ENCODE measurements around the gene CNPY1.
"Not testable (repeated sequence)": the region's sequence is repeated elsewhere in the genome, so short reads cannot be mapped to it uniquely, and the experiment has no call there.

Gene CNPY1

DNA sequence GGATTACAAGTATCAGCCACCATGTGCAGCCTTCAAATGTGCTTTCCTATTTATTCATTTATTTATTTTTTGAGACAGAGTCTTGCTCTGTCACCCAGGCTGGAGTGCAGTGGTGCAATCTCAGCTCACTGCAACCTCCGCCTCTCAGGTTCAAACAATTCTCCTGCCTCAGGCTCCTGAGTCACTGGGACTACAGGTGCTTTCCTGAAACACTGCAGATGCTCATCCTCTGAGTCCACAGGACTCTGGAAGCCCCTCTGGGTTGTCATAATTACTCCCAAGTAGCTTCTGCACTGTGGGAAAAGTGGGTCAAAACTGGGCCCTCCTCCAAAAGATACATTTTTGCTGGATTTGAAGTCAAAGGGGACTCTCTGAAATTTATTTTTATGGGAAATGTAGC lies at the start of gene CNPY1:
CNPY1 (minus strand) TSS at position 111 of the 400 bp plus-strand sequence. CDS start 630 bp downstream, outside the sequence.
- not testable (repeated sequence) for DNase-seq

DNA sequence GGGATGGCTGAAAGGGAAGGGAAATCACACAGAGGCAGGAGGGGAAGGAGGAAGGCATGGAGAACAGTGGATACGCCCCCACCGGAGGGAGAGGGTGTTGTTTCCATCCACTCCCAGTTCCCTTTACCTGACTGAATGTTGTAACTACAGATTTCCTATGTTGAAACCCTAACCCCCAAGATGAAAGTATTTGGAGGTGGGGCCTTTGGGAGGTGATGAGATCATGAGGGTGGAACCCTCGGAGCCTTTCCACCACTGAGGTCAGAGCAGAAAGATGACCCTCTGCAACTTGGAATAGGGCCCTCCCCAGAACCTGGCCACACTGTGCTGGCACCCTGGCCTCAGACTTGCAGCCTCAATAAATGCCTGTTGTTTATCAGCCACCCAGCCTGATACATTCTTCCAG lies 48.6 kb upstream of the CNPY1 start:
- no peak for DNase-seq

DNA sequence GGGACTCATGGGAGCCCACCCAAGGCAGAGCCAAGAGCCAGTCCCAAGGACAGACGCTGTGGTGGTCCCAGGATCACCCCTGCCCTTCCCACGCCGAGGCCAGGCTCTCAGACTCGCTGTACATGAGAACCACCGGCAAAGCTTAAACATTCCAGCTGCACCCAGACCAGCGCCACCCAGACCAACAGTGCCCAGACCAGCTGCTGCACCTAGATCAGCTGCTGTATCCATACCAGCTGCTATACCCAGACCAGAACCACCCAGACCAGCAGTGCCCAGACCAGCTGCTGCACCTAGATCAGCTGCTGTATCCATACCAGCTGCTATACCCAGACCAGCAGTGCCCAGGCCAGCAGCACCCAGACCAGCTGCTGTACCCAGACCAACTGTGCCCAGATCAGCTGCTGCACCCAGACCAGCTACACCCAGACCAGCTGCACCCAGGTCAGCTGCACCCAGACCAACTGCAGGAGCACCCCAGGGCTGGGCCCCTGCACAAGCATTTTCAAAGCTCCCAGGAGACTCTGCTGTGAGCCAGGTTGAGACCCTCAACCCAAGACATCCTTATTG lies 47.9 kb upstream of the CNPY1 start:
- no peak for DNase-seq

DNA sequence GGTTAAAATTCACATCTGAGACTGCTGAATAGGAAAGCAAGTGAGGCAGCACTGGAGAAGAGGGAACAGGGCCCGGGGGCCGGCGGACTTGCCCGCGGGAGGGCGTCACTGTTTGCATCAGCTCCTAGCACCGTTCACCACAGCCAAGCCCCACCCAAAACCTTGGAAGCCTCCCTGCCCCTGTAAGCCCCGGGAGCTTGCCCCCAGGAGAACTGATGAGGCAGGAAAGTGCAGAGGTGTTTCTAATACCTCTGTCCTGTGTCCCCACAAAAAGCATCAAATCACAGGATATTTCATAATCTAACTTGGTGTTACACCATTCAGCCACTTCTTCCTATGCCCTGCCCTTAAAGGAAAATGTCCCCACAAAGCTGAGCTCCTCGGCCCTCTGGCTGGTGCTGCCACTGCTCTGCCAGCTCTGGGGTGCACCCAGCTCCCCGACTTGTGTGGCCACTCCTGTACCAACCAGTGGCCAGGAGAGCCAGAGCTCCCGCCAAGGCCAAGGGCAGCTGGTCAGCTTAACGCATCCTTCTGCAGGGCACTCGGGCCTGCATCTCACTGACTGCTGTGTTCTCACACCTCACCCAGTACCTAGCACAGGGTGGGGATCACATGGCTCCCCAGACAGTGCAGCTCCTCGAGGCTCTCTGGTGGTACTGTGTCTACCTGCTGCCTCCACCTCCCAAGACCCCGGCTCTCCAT lies 47.3 kb upstream of the CNPY1 start:
- no peak for DNase-seq

DNA sequence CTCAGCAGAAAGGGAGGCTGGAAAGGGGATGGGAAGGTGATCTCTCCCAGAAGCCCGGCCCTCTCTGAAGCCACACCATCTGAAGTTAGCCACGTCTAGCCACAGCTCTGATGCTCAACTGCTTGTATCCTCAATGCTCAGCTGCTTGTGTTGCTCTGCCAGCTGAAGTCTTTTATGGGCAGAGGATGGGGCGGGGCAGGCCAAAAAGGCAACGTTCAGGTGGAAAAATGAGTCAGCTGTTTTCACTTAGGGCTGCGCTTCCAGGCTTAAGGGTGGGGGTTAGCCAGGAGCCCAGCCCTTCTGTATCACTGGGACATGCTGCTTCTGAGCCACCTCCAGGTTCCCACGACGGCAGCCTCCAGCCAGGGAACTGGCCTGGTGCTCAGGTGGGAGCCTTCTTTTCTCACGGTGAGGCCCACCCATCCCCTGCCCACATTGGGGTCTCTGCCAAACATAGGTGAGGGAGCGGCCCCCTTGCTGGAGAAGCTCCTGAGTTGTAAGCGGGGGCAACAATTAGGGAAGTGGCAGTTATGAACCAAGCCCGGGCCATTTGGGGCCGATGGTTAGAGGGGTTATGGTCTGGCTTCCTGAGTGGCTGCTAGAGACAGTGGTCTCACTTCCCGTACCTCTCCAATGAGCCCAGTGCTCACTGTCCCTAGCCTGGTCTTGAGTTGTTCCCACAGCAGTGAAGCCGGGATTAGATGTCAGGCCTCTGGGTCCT lies 44.9 kb upstream of the CNPY1 start:
- no peak for DNase-seq

DNA sequence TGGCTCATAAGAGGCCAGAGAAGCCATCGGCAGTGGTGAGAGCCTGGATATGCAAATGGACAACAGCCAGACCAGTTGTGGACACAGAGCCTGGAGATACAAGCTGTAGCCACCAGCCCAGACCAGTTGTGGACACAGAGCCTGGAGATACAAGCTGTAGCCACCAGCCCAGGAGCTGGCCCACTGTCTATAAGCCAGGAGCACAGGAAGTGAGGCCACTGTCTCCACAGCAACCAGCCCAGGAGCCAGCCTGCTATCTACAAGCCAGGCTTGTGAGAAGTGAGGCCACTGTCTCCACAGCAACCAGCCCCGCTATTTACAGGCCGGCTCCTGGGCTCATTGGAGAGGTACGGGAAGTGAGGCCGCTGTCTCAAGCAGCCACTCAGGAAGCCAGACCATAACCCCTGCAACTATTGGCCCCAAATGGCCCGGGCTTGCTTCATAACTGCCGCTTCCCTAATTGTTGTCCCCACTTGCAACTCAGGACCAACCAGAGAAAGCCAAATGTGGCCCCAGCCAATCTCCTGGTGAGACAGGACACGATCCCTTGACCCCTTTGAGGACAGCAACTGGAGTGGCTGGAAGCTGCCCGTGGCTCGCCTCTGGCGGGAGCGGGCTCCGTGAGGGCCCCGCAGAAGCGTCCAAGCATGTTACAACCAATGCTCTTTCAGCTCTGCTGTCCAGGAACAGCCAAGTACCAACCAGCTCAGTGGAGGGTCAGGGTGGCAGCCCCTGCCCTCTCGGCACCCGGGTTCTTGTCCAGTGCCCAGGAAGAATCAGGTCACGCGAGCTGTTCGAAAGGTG lies 44.1 kb upstream of the CNPY1 start:
- DNase-seq, result no peak

DNA sequence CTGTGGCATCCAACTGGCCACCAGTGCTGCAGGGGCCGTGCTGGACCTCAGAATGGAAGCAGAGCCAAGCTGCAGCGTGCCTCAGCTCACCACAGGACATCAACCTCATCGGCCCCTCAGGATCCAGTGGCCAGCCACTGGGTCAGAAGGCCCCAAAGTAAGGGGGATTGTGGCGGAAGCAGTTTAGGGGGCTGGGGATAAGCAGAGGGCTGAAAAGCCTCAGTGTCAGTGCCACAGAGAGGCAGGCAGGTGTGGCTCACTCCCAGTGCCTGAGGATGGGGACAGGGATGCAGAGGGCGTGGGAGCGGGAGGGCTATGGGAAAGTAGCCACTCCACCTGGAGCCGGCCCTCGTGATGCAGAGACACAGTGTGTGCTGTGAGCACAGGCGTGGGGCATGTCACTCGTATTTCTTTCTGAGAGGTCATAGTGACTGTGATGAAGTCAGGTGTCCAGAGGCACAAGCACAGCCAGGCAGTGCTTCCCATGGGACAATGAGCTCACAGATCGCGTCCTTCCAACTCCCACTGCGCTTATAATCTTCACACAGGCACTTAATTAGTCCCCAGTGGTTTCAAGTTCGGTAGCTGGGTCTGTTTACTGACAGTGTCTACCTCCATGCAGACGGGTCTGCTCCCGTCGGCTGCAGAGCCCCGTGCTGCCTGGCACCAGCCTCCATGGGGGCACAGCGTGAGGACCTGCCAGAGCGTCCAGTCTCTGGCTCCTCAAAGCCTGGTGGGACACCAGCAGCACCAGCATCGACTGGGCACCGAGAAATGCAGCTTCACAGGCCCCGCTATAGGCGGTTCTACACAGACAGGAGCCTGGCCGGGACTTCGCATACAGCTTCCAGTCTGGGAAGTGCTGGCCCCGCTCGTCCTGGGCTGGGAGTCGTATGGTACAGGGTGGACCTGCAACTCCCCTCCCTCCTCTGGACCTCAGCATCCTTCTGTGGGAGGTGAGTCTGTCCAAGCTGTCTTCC lies 42.9 kb upstream of the CNPY1 start:
- DNase-seq, result no peak

DNA sequence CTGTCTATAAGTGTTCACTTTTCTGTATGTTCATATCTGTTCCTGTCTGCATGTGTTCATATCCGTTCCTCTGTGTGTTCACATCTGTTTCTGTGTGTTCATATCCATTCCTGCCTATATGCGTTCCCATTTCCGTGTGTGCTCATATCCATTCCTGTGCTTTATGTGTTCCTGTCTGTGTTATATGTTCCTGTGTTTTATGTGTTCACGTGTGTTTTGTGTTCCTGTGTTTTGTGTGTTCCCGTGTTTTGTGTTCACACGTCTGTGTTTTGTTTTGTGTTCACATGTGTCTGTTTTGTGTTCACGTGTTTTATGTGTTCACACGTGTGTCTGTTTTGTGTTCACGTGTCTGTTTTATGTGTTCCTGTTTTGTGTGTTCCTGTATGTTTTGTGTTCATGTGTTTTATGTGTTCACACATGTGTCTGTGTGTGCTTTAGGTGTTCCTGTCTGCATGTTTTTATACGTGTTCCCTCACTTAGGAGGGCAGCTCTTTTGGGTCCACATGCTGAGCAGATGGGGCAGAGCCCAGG lies 42.2 kb upstream of the CNPY1 start:
- DNase-seq, result no peak

DNA sequence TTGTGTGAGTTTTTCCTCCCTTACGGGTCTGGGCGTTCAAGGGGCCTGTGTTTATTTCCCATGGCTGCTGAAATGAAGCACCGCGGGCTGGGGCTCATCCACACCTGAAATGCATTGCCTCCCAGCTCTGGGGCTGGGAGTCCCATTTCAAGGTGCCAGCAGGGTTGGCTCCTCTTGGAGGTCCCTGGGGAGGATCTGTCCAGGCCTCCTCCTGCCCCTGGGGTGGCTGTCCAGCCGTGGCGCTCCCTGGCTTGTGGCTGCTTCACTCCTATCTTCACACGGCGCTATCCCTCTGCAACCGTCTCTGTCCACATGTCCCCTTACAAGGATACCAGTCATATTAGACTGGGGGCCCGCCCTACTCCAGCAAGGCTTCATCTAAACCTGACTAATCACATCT lies 41.1 kb upstream of the CNPY1 start:
- no peak for DNase-seq

DNA sequence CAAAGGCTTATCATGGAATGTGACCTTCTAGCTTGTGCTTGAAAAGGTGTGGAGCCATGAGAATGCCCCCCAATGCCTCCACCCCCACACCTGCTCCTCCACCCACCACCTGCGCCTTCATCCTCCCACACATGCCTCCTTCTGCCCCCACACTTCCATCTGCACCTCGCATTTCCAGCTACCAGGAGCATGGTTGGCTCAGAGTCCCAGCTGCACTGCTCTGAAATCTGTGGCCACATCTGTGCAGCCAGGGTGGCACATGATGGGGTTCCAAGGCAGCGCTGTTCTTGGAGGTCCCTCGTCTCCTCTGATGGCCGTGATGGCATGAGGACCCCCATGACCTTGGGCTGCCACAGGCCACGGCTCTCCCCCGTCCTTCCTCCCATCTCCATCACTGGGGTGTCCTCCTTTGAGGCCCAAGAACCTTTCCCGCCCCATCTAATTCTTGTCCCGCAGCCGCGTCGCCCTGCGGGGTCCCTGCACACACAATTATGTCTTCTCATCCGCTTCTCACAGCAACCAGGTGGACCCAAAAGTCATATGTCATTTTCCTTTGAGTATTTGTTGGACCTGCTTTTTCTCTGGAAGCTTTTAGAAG lies 40.6 kb upstream of the CNPY1 start:
- DNase-seq, result no peak

DNA sequence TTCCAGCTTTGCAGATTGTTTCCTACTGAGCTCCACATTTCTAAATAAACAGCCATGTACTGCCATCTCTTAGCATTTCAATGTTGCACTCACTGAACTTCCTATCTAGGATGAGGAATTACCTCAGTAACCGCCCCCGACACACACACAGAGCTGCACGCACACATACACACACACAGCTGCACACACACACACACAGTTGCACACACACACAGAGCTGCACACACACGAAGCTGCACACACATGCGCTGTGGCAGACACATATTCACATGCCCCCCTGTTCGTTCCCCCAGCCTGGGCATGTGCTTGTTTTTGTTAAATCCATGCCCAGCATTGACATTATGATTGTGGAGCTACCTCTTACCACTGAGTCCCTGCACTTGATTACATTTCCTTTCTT lies 39.6 kb upstream of the CNPY1 start:
- no peak for DNase-seq

DNA sequence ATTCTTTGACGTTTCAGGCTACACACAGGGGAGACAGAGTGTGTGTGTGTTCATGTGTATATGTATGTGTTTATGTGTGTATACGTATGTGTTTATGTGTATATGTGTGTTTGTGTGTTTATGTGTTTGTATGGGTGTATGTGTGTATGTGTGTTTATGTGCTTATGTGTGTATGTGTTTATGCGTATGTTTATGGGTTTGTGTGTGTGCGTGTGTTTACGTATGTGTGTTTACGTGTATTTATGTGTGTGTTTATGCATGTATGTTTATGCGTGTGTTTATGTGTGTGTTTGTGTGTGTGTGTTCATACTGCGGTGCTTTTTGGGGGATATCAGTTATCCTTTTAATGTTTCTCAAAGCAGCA lies 39.2 kb upstream of the CNPY1 start:
- DNase-seq, result no peak

DNA sequence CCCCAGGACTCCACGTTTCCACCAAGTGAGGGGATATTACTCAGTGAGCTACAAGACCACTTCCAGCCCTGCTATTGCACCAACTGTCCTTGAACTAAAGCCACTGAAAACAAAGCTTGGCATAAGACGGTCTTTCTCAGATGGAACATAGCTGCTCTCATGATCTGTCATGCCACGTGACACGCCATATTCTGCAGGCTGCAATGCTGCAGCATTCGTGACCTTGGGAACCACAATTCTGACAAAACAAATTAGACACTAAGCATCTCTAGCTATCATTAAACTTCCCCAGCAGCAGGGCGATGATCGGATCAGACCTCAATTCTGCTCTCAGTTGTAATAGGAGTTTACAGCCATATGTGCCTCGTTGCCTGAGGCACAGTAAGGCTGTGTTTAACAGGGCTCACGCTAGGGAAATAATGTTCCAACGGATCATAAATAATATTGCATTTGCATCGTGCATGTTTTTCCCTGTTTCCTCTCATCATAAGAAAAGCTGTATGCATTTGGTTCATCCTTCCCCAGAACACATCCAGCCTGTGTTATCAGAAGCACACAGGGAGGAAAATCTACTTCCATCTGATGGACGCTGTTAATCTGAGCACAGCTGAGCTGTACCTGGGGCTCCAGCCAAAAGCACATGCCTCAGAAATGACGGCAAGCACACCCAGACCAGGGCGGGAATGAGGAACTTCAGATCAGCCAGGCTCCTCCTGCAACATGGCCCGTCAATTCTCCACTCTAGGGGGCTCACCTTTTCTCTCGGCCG lies 38.6 kb upstream of the CNPY1 start:
- DNase-seq, result no peak

DNA sequence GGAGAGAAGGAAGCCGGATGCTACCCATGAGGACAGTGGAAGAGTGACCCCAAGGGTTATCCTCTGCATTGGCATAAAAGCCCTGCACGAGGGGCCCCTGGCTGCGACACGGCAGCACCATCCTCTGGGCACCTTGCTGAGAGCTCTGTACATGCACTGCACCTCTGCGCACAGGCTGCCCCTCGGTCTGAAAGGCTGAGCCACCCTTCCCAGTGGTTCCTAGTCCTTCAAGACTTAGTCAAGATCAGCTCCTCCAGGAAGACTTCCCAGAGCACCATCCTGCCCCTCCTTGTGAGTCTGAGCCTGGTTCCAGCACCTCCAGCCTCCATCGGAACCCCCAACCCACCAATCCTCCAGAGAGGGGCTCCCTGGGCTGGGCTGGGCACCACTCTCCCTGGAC lies 37.9 kb upstream of the CNPY1 start:
- no peak for DNase-seq

DNA sequence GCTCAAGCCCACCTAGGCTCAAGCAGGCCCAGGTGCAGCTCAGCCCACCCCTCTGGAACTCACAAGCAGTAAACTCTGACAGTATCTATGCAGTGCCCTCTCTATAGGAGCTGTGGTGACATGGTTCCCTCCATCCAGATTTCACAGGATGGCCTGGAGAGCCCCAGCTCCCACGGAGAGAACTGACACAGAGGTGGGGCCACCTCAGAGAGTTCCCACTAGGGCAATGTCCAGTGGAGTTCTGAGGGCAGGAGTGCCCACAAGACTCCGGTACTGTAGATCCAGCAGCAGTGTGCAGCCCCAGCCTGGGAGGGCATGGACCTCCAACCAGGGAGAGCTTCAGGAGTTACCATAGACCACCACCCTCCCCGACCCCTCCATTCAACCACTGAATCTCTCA lies 37.3 kb upstream of the CNPY1 start:
- DNase-seq, result no peak

DNA sequence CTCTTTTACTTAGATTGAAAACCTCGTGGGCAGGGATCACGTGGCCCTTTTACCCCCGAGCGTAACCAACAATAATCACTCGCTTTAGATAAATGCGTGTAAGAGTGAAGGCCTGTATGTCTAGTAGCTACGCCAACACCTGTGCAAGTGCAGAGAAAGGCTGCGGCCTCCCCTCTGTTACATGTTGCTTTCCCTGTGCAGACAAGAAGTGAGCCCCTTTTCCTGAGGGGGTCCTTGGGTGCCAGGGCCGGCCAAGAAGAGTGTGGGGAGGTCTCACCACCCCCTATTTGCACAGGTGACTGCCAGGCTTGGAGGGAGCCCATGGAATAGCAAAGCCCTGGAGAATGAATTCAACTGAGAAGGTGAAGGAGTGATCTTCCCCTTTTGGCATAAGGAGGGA lies 35.6 kb upstream of the CNPY1 start:
- no peak for DNase-seq

DNA sequence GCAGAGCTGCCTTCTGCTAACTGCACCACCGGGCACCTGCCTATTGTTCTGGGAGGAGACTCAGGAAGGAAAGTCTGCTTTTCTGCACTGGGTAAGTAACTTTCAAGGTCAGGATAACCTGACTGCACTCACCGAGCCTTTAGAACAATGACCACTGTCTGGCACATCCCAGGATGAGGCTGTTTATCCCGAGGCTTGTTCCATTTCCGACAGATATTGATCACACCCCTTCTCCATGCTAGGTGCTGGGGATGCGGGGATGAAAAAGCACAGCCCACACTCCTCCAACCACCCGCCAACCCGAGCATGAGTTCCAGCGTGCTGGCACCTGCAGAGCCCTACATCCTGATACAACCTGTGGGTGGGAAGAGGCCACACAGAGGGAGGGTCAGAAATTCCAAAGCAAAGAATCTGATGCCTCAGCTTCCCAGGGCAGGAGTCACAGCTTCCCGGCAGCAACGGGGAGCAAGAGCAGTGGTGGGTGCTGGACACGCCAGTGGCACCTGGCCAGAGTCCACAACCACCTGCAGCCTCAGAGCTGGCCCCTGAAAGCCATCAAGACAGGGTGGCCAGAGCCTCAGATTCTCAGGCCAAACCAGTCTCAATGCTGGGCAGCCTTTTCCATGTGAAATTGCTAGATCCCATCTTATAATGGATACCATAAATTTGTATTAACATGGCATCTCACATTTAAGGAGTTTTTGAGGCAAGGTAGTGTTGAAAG lies 34.9 kb upstream of the CNPY1 start:
- DNase-seq, result no peak

DNA sequence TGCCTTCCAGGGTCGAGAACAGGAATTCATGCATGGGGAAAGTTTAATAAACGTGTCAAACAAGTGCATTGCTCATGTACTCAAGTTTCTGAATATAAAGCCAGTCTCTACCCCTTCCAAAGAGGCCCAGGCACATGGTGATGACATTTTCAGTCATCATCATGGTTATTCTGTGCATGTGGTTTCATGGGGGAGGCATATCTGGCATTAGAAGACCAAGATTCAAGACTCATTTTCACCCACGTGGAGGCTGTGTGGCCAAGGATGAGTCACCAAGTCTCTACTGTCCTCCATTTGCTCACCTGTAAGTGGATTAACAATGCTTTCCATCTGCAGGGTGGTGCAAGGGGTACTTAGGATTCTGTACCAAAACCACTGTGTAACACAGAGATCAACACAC lies 34.0 kb upstream of the CNPY1 start:
- no peak for DNase-seq

DNA sequence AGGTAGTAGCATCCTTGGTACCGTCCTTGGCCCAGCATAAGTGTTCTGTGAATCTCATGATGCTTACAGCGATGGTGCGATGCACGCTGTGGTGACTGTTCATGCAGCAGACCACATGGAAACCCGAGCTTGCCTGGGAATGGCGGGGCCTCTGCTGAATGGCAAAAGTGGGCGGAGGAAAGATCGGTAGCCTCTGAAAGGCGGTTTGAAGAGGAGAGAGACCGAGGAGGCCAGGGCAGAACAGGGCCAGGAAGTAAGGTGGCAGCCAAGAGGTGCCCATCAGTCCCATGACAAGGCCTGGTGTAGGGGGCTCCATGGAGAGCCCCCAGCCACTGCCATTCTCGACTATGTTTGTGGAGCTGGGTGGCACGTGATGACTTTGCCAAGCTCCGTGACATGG lies 33.2 kb upstream of the CNPY1 start:
- DNase-seq, result no peak

DNA sequence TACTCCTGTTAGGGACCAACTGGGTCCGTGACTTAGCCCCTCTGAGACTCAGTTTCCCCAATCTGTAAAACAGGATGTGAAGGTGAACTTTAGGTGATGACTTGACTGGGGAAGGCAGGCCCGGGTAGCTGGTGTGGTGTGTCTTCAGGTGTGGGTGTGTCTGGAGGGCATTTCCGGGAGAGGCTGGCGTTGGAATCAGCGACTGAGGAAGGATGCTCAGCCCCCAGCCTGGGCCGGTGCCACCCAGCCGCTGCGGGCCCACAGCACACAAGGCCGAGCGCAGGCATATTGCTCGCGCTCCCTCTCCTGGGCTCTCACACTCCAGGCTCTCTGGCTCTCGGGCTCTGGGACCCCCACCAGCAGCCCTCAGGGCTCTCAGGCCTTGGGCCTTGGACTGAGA lies 31.7 kb upstream of the CNPY1 start:
- DNase-seq, result no peak
